ENCODE data around the gene PDE8A. TPM values are rescaled to one million over a fixed set of nuclear protein-coding genes. Genes with fewer than 3 reads are reported as not detected.

Gene PDE8A
- total and polyA plus RNA-seq, 2 of the 13 experiments (the other 11 are each of a cell fraction or from before 2014, with no cell fraction given) = 26.3 to 48.5 TPM

- TF ChIP-seq ZNF781 (CRISPR knock-in tag; IDR thresholded peaks at IDR 0.05; ENCODE audit: borderline replicate concordance, not compliant biosample characterization) (no peak), SYNCRIP (IDR thresholded peaks at IDR 0.05; ENCODE audit: insufficient read depth, low read depth, low read length) (no peak), SNAI1 (CRISPR knock-in tag; IDR thresholded peaks at IDR 0.05; ENCODE audit: borderline replicate concordance) (peak; percentile 83; the same call in 1 of the 2 replicates), ZKSCAN8 (CRISPR knock-in tag; IDR thresholded peaks at IDR 0.05; ENCODE audit: borderline replicate concordance) (peak; percentile 68; the same call in 1 of the 2 replicates), HES4 (CRISPR knock-in tag; IDR thresholded peaks at IDR 0.05; ENCODE audit: borderline replicate concordance) (peak; percentile 43; the same call in 1 of the 2 replicates), NR1H2 (CRISPR knock-in tag; IDR thresholded peaks at IDR 0.05; ENCODE audit: borderline replicate concordance, low read depth) (peak; percentile 27; the same call in 1 of the 2 replicates), ATF2 (CRISPR knock-in tag; IDR thresholded peaks at IDR 0.05) (peak; percentile 89), KMT2B (CRISPR knock-in tag; IDR thresholded peaks at IDR 0.05) (peak; percentile 90), ZSCAN22 (CRISPR knock-in tag; IDR thresholded peaks at IDR 0.05) (no peak), GABPB1 (CRISPR knock-in tag; IDR thresholded peaks at IDR 0.05) (peak; percentile 83), ZNF577 (CRISPR knock-in tag; IDR thresholded peaks at IDR 0.05; ENCODE audit: borderline replicate concordance, low read depth) (no peak), ZNF652 (CRISPR knock-in tag; IDR thresholded peaks at IDR 0.05; ENCODE audit: borderline replicate concordance, low read depth) (no peak), ZNF572 (CRISPR knock-in tag; IDR thresholded peaks at IDR 0.05) (peak; percentile 58; the same call in 1 of the 2 replicates), KDM6A (CRISPR knock-in tag; IDR thresholded peaks at IDR 0.05; ENCODE audit: low read depth) (no peak)
- TF ChIP-seq, protein P1, sequence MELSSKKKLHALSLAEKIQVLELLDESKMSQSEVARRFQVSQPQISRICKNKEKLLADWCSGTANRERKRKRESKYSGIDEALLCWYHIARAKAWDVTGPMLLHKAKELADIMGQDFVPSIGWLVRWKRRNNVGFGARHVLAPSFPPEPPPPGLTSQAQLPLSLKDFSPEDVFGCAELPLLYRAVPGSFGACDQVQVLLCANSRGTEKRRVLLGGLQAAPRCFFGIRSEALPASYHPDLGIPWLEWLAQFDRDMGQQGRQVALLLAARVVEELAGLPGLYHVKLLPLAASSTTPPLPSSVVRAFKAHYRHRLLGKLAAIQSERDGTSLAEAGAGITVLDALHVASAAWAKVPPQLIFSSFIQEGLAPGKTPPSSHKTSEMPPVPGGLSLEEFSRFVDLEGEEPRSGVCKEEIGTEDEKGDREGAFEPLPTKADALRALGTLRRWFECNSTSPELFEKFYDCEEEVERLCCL (CRISPR knock-in tag; IDR thresholded peaks at IDR 0.05; ENCODE audit: borderline replicate concordance) = 0 out of 2 replicates have a peak, but pooled peaks have one; percentile 35
- TF ChIP-seq, protein P2, sequence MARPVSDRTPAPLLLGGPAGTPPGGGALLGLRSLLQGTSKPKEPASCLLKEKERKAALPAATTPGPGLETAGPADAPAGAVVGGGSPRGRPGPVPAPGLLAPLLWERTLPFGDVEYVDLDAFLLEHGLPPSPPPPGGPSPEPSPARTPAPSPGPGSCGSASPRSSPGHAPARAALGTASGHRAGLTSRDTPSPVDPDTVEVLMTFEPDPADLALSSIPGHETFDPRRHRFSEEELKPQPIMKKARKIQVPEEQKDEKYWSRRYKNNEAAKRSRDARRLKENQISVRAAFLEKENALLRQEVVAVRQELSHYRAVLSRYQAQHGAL (CRISPR knock-in tag; IDR thresholded peaks at IDR 0.05; ENCODE audit: not compliant biosample characterization) = no peak
- TF ChIP-seq, protein P3, sequence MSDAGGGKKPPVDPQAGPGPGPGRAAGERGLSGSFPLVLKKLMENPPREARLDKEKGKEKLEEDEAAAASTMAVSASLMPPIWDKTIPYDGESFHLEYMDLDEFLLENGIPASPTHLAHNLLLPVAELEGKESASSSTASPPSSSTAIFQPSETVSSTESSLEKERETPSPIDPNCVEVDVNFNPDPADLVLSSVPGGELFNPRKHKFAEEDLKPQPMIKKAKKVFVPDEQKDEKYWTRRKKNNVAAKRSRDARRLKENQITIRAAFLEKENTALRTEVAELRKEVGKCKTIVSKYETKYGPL (CRISPR knock-in tag; IDR thresholded peaks at IDR 0.05) = no peak
- TF ChIP-seq, protein P4, sequence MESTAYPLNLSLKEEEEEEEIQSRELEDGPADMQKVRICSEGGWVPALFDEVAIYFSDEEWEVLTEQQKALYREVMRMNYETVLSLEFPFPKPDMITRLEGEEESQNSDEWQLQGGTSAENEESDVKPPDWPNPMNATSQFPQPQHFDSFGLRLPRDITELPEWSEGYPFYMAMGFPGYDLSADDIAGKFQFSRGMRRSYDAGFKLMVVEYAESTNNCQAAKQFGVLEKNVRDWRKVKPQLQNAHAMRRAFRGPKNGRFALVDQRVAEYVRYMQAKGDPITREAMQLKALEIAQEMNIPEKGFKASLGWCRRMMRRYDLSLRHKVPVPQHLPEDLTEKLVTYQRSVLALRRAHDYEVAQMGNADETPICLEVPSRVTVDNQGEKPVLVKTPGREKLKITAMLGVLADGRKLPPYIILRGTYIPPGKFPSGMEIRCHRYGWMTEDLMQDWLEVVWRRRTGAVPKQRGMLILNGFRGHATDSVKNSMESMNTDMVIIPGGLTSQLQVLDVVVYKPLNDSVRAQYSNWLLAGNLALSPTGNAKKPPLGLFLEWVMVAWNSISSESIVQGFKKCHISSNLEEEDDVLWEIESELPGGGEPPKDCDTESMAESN (CRISPR knock-in tag; conservative IDR thresholded peaks at IDR 0.05) = peak; percentile 54; the same call in 1 of the 2 replicates
These were observed 474 bp upstream of the PDE8A start (continued) for GRCh38 chr15:84981054-84981710.
